ENCODE measurements around the gene RPTN.

DNA sequence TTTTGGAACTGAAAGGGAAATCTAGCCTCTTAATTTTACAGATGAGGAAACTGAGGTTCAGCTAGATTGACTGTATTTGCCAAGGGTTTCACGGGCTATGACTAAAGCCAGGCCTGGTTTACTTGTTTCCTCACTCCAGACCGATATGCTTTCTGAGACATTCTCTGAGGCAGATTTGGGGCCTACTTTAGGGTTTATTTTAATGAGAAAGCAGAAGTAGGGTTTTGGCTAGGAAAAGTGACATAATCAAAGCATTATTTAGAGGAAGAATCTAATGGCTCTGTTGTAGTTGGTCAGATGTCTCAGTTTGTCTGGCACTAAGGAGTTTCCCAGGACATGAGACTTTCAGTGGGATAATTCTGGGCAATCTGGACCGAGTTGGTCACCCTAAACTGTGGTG lies 1.5 kb upstream of the RPTN start:
- TF ChIP-seq, protein P1, sequence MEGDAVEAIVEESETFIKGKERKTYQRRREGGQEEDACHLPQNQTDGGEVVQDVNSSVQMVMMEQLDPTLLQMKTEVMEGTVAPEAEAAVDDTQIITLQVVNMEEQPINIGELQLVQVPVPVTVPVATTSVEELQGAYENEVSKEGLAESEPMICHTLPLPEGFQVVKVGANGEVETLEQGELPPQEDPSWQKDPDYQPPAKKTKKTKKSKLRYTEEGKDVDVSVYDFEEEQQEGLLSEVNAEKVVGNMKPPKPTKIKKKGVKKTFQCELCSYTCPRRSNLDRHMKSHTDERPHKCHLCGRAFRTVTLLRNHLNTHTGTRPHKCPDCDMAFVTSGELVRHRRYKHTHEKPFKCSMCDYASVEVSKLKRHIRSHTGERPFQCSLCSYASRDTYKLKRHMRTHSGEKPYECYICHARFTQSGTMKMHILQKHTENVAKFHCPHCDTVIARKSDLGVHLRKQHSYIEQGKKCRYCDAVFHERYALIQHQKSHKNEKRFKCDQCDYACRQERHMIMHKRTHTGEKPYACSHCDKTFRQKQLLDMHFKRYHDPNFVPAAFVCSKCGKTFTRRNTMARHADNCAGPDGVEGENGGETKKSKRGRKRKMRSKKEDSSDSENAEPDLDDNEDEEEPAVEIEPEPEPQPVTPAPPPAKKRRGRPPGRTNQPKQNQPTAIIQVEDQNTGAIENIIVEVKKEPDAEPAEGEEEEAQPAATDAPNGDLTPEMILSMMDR (conservative IDR thresholded peaks at IDR 0.05; ENCODE audit: low read length) = no peak
- no peak for TF ChIP-seq EZH2phosphoT487 (IDR thresholded peaks at IDR 0.05; ENCODE audit: borderline replicate concordance)
